ENCODE results near the gene CCNG1. TPM values are rescaled to one million over a fixed set of nuclear protein-coding genes. Genes with fewer than 3 reads are reported as not detected.

CCNG1 gene
- polyA plus RNA-seq, 2 of the 4 experiments (the other 2 are of a cell fraction) = 76.5 to 80.8 TPM

DNA sequence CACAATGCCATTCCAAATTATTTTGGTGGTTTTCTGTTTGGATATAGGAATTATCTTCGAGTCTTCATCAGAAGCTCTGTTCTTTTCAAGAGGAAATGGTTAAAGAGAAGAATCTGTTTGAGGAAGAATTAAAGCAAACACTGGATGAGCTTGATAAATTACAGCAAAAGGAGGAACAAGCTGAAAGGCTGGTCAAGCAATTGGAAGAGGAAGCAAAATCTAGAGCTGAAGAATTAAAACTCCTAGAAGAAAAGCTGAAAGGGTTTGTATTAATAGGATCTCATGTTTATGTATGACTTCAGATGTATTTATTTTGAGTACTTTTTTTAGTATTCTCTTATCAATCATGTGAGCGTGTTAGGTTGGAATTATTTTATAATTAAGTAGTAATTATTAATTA is 38.0 kb downstream of the CCNG1 start (continued):
- TF ChIP-seq HMGXB4 (CRISPR knock-in tag; IDR thresholded peaks at IDR 0.05; ENCODE audit: borderline replicate concordance) = no peak

GRCh38 chr5:163478126-163478981 is 41.0 kb downstream of the CCNG1 start:
- no peak for TF ChIP-seq CTCF (IDR thresholded peaks at IDR 0.05)
- TF ChIP-seq, protein P1, sequence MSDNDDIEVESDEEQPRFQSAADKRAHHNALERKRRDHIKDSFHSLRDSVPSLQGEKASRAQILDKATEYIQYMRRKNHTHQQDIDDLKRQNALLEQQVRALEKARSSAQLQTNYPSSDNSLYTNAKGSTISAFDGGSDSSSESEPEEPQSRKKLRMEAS (IDR thresholded peaks at IDR 0.05) = no peak
- no peak for TF ChIP-seq HOXB5 (CRISPR knock-in tag; IDR thresholded peaks at IDR 0.05)
- Histone ChIP-seq H3K9me3 (no peaks in the 10 kb centered on the region), H3K4me2 (0 out of 3 replicates have a peak overlapping the region, but pooled peaks have one; percentile 9), H3K4me1 (peaks cover 9% of the 10 kb centered on the region; the same call in 2 of the 3 replicates), H3K4me3 (no peak overlapping the region), H3K27ac (no peak overlapping the region)
- DNase-seq (ENCODE audit: low read depth in 1 of 2, low spot score in 1 of 2) (no peak), ATAC-seq (no peak), FAIRE-seq (no peak)
- ChIA-PET CTCF (interaction anchor here (0.7 to 1.3 kb wide), 3 partner anchors 12 to 29 kb away, joined by 3 read pairs; no protein-coding TSS in a partner anchor), POLR2A (interaction anchor here (1.4 kb wide), 1 partner anchor 18 kb away, joined by 6 read pairs; the partner anchor contains the start of genes HMMR and NUDCD2)
- WGBS (ENCODE audit: missing lambda C conversion rate) = 75% methylated on average over 2 of the region's 2 CpGs

DNA sequence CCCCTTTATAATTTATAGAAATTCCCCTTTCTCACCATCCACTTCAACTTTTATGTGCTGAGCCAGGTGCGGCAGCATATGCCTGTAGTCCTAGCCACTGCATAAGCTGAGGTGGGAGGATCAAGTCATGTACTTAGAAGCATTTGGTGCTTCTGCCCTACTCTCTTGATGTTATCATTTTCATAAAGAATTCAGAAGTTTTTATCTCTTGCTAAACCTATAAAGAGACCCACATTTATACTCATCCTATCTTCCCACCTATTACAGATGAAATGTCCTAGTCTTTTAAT is 41.5 kb downstream of the CCNG1 start:
- 94% methylated on average over 1 of the region's 1 CpG for WGBS (ENCODE audit: missing lambda C conversion rate)
- FAIRE-seq (no peak), ATAC-seq (no peak), DNase-seq (ENCODE audit: low read depth in 1 of 2, low spot score in 1 of 2) (no peak)
- no peak for TF ChIP-seq CTCF (IDR thresholded peaks at IDR 0.05)
- Histone ChIP-seq H3K4me1 (peaks cover 9% of the 10 kb centered on the region; the same call in 2 of the 3 replicates), H3K4me2 (no peak overlapping the region), H3K9me3 (no peaks in the 10 kb centered on the region), H3K27ac (no peak overlapping the region), H3K4me3 (no peak overlapping the region)
- POLR2A ChIA-PET = no interaction called here
- CTCF ChIA-PET = no interaction called here

- TF ChIP-seq GATA3 (IDR thresholded peaks at IDR 0.05; ENCODE audit: borderline replicate concordance) (no peak), CEBPB (IDR thresholded peaks at IDR 0.05) (0 out of 4 replicates have a peak, but pooled peaks of 1 of the 2 experiments have one; percentile 20)
- ChIA-PET CTCF (interaction anchor here (0.6 to 1.7 kb wide), 5 partner anchors 14 to 18 kb away, joined by 3 to 4 read pairs (median 3); partner anchors contain the start of gene MAT2B), POLR2A (no interaction called here)
- no peak overlapping the region for H3K4me3 ChIP-seq
- 0 out of 3 replicates have a peak, but pooled peaks cover 3% of the 10 kb centered on the region for H3K4me1 ChIP-seq
- 79% methylated on average over 6 of the region's 6 CpGs for WGBS (ENCODE audit: missing lambda C conversion rate)
- no peak overlapping the region for H3K27ac ChIP-seq
- ATAC-seq = peak; percentile 76 to 90; a peak in 5 of 6 replicates
- H3K9me3 ChIP-seq = no peaks in the 10 kb centered on the region
- FAIRE-seq = no peak
- DNase-seq (ENCODE audit: low read depth in 1 of 2, low spot score in 1 of 2) = peak in 1 of 2 experiments; percentile 48
- no peak overlapping the region for H3K4me2 ChIP-seq
Observed at GRCh38 chr5:163489055-163489744, 51.8 kb downstream of the CCNG1 start.

DNA sequence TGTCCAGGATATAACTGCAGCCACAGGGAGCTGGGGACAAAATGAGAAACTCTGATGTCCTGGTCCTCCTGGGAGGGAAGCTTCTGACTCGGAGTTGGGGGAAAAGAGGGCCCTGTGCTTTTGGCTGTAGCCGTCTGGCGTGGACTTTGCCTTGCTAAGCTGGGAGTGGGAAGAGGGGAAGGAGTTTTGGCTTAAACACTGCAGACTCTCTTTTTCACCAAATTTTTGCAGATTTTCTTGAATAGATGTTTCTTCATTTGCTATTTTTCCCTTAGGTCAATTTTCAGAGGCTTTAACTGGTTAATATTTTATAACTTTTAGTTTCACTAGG is 52.3 kb downstream of the CCNG1 start:
- ChIA-PET CTCF (interaction anchor here (1.2 to 1.7 kb wide), 3 partner anchors 13 to 19 kb away, joined by 3 to 4 read pairs (median 3); partner anchors contain the start of gene MAT2B), POLR2A (no interaction called here)
- no peak for ATAC-seq
- no peak for DNase-seq (ENCODE audit: low read depth in 1 of 2, low spot score in 1 of 2)
- no peak for FAIRE-seq
- H3K9me3 ChIP-seq = no peaks in the 10 kb centered on the region
- no peak overlapping the region for H3K4me3 ChIP-seq
- 0 out of 3 replicates have a peak, but pooled peaks cover 3% of the 10 kb centered on the region for H3K4me1 ChIP-seq
- no peak overlapping the region for H3K4me2 ChIP-seq
- no peak overlapping the region for H3K27ac ChIP-seq
- 91% methylated on average over 3 of the region's 3 CpGs for WGBS (ENCODE audit: missing lambda C conversion rate)
- no peak for TF ChIP-seq TP53 (CRISPR knock-in tag; IDR thresholded peaks at IDR 0.05)
- no peak for TF ChIP-seq NR3C1 (IDR thresholded peaks at IDR 0.05)
- TF ChIP-seq SREBF2 (IDR thresholded peaks at IDR 0.05) = no peak
- TF ChIP-seq CHD4 (IDR thresholded peaks at IDR 0.05; ENCODE audit: borderline replicate concordance) = no peak
- TF ChIP-seq EHMT2 (IDR thresholded peaks at IDR 0.05; ENCODE audit: low read depth) = no peak
- no peak for TF ChIP-seq ZSCAN20 (CRISPR knock-in tag; IDR thresholded peaks at IDR 0.05)
- TF ChIP-seq POLR2A (IDR thresholded peaks at IDR 0.05; ENCODE audit: low read length) = no peak
- no peak for TF ChIP-seq SMC3 (IDR thresholded peaks at IDR 0.05)
- TF ChIP-seq, protein P2, sequence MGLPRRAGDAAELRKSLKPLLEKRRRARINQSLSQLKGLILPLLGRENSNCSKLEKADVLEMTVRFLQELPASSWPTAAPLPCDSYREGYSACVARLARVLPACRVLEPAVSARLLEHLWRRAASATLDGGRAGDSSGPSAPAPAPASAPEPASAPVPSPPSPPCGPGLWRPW (IDR thresholded peaks at IDR 0.05) = no peak
- no peak for TF ChIP-seq BHLHE40 (IDR thresholded peaks at IDR 0.05; ENCODE audit: low read depth, low read length)
- TF ChIP-seq ZFP36 (IDR thresholded peaks at IDR 0.05; ENCODE audit: borderline replicate concordance, partially characterized antibody) = no peak
- TF ChIP-seq CHD2 (IDR thresholded peaks at IDR 0.05; ENCODE audit: low read length, partially characterized antibody) = no peak
- TF ChIP-seq, protein P3, sequence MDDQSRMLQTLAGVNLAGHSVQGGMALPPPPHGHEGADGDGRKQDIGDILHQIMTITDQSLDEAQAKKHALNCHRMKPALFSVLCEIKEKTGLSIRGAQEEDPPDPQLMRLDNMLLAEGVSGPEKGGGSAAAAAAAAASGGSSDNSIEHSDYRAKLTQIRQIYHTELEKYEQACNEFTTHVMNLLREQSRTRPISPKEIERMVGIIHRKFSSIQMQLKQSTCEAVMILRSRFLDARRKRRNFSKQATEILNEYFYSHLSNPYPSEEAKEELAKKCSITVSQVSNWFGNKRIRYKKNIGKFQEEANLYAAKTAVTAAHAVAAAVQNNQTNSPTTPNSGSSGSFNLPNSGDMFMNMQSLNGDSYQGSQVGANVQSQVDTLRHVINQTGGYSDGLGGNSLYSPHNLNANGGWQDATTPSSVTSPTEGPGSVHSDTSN (IDR thresholded peaks at IDR 0.05) = no peak
